GM10248 (cell line): ENCODE results near the gene HYAL1.
"Not testable (repeated sequence)": the region's sequence is repeated elsewhere in the genome, so short reads cannot be mapped to it uniquely, and the experiment has no call there.

Experiments
- CTCF ChIA-PET: fragments of 300-600 bp; sonication (Branson Sonifier 250); formaldehyde crosslinking; extraction: SDS; loops from one replicate; lab custom pipeline; 2021; ENCODE audit warnings: antibody characterized with exemption; lab: Yijun Ruan, JAX
- POLR2A ChIA-PET: fragments of 350-650 bp; sonication (Branson Sonifier 250); formaldehyde crosslinking; extraction: SDS; loops from one replicate; lab custom pipeline; 2020; ENCODE audit warnings: antibody characterized with exemption; lab: Yijun Ruan, JAX
- DNase-seq: peaks from one replicate; pipeline ENCODE4 v3.0.0; 2012; ENCODE audit errors: extremely low spot score
- TF ChIP-seq, protein P1 (sequence below): IDR thresholded peaks from 2 replicates; pipeline ENCODE4 v1.5.1; 2012; ENCODE audit warnings: mild to moderate bottlenecking, low read depth; ENCODE audit errors: extremely low read depth, missing control alignments, control extremely low read depth

HYAL1 gene

DNA sequence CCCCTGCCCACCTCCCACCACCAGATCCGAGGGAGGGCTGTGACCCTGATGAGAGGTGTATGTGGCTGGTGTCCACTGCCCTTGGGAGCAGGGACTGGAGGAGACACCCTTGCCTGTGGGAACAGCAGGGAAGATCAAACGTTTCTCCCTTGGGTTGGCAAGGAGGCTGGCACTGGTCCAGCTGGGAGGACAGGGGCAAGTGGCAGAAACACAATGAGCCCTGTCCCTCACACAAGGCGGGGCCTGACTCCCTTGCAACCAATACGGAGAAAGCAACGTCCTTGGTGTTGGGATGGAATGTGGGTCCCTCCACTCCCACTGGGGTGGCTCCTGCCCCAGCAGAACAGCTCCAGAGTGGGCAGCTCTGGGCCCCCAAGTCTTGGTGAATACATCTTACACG, 13.9 kb upstream of the HYAL1 start:
- TF ChIP-seq, protein P1, sequence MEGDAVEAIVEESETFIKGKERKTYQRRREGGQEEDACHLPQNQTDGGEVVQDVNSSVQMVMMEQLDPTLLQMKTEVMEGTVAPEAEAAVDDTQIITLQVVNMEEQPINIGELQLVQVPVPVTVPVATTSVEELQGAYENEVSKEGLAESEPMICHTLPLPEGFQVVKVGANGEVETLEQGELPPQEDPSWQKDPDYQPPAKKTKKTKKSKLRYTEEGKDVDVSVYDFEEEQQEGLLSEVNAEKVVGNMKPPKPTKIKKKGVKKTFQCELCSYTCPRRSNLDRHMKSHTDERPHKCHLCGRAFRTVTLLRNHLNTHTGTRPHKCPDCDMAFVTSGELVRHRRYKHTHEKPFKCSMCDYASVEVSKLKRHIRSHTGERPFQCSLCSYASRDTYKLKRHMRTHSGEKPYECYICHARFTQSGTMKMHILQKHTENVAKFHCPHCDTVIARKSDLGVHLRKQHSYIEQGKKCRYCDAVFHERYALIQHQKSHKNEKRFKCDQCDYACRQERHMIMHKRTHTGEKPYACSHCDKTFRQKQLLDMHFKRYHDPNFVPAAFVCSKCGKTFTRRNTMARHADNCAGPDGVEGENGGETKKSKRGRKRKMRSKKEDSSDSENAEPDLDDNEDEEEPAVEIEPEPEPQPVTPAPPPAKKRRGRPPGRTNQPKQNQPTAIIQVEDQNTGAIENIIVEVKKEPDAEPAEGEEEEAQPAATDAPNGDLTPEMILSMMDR: no peak
- ChIA-PET CTCF (interaction anchor here (0.9 to 1.8 kb wide), 4 partner anchors 10 to 70 kb away, joined by 3 to 4 read pairs (median 4); partner anchors contain the start of gene TUSC2), POLR2A (interaction anchor here (0.6 kb wide), 1 partner anchor 18 kb away, joined by 3 read pairs; the partner anchor contains the start of genes HYAL3 and NAA80)
- no peak for DNase-seq

DNA sequence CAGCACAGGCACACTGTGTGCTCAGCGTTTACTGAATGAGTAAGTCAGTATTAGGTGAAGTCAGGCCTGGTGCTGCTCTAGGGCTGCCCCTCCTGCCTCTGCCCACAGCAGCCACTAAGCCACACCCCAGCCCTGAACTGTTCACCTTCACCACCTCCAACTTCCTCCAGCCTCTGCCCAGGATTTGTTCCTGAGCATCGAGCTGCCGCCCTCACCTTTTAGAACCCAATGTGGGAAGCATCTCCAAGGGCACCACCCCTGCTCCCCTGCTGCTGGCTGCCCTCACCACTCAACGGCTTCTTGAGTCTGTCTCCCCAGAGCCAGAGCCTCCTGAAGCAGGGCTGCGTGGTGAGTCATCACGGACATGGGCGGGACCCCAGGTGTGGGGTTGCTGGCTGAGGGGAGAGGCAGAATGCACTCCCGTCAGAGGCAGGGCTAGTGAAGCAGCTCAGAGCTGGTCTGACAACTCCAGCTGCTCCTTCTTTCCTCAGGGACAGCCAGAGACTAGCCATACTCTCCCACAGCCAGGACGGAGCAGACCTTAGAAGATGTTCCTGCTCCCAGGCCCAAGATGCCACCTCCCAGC, 13.4 kb upstream of the HYAL1 start:
- DNase-seq: no peak
- TF ChIP-seq, protein P1: no peak
- ChIA-PET CTCF (interaction anchor here (0.9 to 1.8 kb wide), 2 partner anchors 9 to 11 kb away, joined by 3 to 4 read pairs; partner anchors contain the start of gene TUSC2), POLR2A (no interaction called here)

DNA sequence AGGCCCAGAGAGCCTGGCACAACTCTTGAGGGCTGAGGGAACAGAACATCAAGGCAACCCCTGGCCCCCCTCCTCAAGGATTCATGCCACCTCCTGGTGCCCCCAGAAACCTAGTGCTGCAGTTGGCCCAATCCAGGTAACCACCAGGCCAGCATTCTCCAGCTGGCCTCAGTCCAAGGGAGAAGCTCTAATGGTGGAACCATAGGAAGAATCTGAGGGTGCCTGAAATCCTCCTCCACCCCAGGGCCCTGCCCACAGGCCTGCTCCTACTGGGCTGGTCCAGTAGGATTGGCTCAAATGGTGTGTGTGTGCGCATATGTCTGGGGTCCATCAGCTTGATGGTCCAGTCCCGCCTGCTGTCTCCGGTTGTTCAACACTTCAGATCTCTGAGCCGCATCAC, 11.4 kb upstream of the HYAL1 start:
- CTCF ChIA-PET: interaction anchor here (1.1 to 2.5 kb wide), 5 partner anchors 9 to 55 kb away, joined by 3 to 18 read pairs (median 4); partner anchors contain the start of genes HYAL2, HYAL3 and NAA80
- POLR2A ChIA-PET: interaction anchor here (1.1 kb wide), 1 partner anchor 9 kb away, joined by 3 read pairs; no protein-coding TSS in a partner anchor
- TF ChIP-seq, protein P1: no peak
- no peak for DNase-seq

DNA sequence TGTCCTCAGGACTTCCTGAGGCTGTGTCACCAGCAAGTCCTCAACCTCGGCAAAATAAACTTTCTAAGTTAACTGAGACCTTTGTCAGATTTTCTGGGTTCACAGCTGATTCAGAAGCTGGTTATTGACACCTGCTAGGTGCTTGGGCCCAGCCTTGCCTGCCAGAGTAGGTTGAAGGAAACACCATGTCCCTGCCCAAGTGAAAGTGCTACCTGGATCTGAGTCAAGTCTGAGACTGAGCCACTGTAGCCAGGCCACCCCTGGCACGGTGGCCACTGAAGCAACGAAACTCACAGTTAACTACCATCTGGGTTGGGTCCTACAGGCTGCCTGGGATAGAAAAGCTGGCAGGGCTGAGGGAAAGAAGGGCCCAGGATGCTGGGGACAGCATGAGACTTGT, 11.0 kb upstream of the HYAL1 start:
- DNase-seq: no peak
- POLR2A ChIA-PET: interaction anchor here (1.1 kb wide), 1 partner anchor 10 kb away, joined by 3 read pairs; no protein-coding TSS in a partner anchor
- TF ChIP-seq, protein P1: no peak
- CTCF ChIA-PET: interaction anchor here (1.0 to 2.5 kb wide), 3 partner anchors 9 to 16 kb away, joined by 3 to 18 read pairs (median 5); partner anchors contain the start of gene HYAL2

DNA sequence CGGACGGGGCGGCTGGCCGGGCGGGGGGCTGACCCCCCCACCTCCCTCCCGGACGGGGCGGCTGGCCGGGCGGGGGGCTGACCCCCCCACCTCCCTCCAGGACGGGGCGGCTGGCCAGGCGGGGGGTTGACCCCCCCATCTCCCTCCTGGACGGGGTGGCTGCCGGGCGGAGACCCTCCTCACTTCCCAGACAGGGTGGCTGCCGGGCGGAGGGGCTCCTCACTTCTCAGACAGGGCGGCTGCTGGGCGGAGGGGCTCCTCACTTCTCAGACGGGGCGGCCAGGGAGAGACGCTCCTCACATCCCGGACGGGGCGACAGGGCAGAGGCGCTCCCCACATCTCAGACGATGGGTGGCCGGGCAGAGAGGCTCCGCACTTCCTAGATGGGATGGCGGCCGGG, 8.7 kb upstream of the HYAL1 start:
- POLR2A ChIA-PET, DNase-seq, CTCF ChIA-PET: not testable (repeated sequence)

DNA sequence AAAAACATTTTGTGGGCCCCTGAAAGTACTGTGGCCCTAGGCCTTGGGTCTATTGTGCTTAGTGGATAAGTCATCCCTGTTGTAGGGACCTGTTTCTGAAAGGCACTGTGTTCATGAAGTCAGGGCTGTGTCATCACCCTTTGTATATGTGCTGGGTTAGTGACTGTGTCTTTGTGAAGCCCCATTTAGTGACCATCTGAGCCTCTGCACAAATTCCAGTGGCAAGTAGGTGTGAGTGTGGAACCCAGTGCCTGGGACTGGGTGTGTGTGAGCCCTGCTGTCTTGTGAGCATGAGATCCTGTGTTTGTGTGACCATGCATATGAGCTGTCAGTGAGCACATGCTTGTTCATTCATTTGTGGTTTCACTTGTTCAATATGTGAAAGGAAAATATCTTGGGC, 1.2 kb upstream of the HYAL1 start:
- DNase-seq: no peak
- ChIA-PET CTCF (interaction anchor here (1.6 to 3.6 kb wide), 3 partner anchors 9 to 19 kb away, joined by 4 to 16 read pairs (median 5); partner anchors contain the start of gene HYAL2), POLR2A (interaction anchor here (0.6 kb wide), 1 partner anchor 32 kb away, joined by 4 read pairs; no protein-coding TSS in a partner anchor)
- TF ChIP-seq, protein P1: no peak
